Sigmoid colon (tissue), 7 donors: ENCODE measurements around the gene JMY. TPM values are rescaled to one million over a fixed set of nuclear protein-coding genes. Genes with fewer than 3 reads are reported as not detected.

Experiments used
- DNase-seq: peaks from one replicate; pipeline ENCODE4 v3.0.0-alpha.2; 2019
- H3K27ac ChIP-seq, 4 donors: fragments of 200-600 bp; sonication (generic); one replicate each; pipeline ENCODE4 v1.5.1; 2016 to 2019; ENCODE audit warnings: mild to moderate bottlenecking in 1 of 4
- H3K27me3 ChIP-seq, 3 donors: fragments of 200-600 bp; sonication (generic); one replicate each; pipeline ENCODE4 v1.5.1; 2019; ENCODE audit warnings: mild to moderate bottlenecking in 1 of 3
- H3K36me3 ChIP-seq, 4 donors: fragments of 200-600 bp; sonication (generic); one replicate each; pipeline ENCODE4 v1.5.1; 2016 to 2019
- H3K4me1 ChIP-seq, 4 donors: fragments of 200-600 bp; sonication (generic); one replicate each; pipeline ENCODE4 v1.5.1; 2017 to 2019
- H3K4me3 ChIP-seq, 4 donors: fragments of 200-600 bp; sonication (generic); one replicate each; pipeline ENCODE4 v1.5.1; 2017 to 2019; ENCODE audit warnings: mild to moderate bottlenecking in 2 of 4, moderate library complexity in 1 of 4
- H3K9me3 ChIP-seq, 4 donors: fragments of 200-600 bp in 3 of 4; sonication (generic) in 3 of 4; one replicate each; pipeline versions ENCODE4 v1.5.1 to v1.6.1; 2013 to 2019
- CTCF ChIP-seq, 4 experiments: fragments of 450-650 bp in 3 of 4; fragments of 200-600 bp in 1 of 4; IDR thresholded peaks; one replicate each; pipeline ENCODE4 v1.5.1; 2016 to 2019; ENCODE audit warnings: antibody characterized with exemption in 4 of 4, mild to moderate bottlenecking in 3 of 4, moderate library complexity in 2 of 4
- EP300 ChIP-seq, 4 donors: sonication (generic); formaldehyde crosslinking; IDR thresholded peaks; one replicate each; pipeline ENCODE4 v1.6.1; 2017; ENCODE audit warnings: antibody characterized with exemption in 4 of 4
- POLR2A ChIP-seq, 2 donors: fragments of 450-650 bp; IDR thresholded peaks; one replicate each; pipeline ENCODE4 v1.6.1; 2016; ENCODE audit warnings: antibody characterized with exemption in 2 of 2, mild to moderate bottlenecking in 2 of 2, moderate library complexity in 2 of 2
- POLR2AphosphoS5 ChIP-seq, 4 donors: sonication (generic); formaldehyde crosslinking; IDR thresholded peaks; one replicate each; pipeline ENCODE4 v1.6.1; 2017; ENCODE audit warnings: antibody characterized with exemption in 4 of 4
- WGBS, 2 donors: extraction: QIAGEN DNeasy Blood & Tissue Kit; methylation state at CpG; one replicate each; pipeline ENCODE4 v1.1.7; 2013; 5-methylcytosine and 5-hydroxymethylcytosine counted together
- intact Hi-C: fragments of 100-400 bp; cut with DNase I; formaldehyde crosslinking; loops from one replicate; pipeline ENCODE4 v1.15.1; 2023
- polyA plus RNA-seq, 3 donors: library from polyadenylated mRNA; stranded (reverse); fragments of 200-250 nt; gene quantifications; one replicate each; pipeline ENCODE4 v1.2.3, GENCODE V29; 2013
- small RNA-seq, 3 donors: library from RNA; depleted of rRNA; stranded (forward); fragments of <200 nt; gene quantifications; one replicate each; pipeline ENCODE3, GENCODE V24; 2016
- total RNA-seq, 4 donors: library from RNA; depleted of rRNA; stranded (reverse); fragments of >200 nt; gene quantifications; one replicate each; pipeline ENCODE4 v1.1.0, GENCODE V29; 2016
- donor health status: healthy with polysubstance abuse.
- donor health status: Bipolar disorder and iron deficiency.
- donor health status: healthy.

JMY gene
- total and polyA plus RNA-seq, 7 donors: 1.4 to 58.7 (median 33.2) TPM

GRCh38 chr5:79346420-79346824 lies 110.5 kb downstream of the JMY start:
- Histone ChIP-seq H3K27ac (no peak overlapping the region), H3K4me1 (no peaks in the 10 kb centered on the region), H3K36me3 (no peaks in the 10 kb centered on the region), H3K9me3 (no peaks in the 10 kb centered on the region), H3K27me3 (no peaks in the 10 kb centered on the region), H3K4me3 (no peak overlapping the region)
- DNase-seq: no peak
- intact Hi-C loops: no loop called here
- TF ChIP-seq POLR2AphosphoS5 (IDR thresholded peaks at IDR 0.05) (no peak), POLR2A (IDR thresholded peaks at IDR 0.05) (no peak), CTCF (IDR thresholded peaks at IDR 0.05) (no peak), EP300 (IDR thresholded peaks at IDR 0.05) (no peak)
- 86 to 90% methylated on average over 6 of the region's 6 CpGs for WGBS, 2 donors

- Histone ChIP-seq H3K9me3 (no peaks in the 10 kb centered on the region), H3K27me3 (no peaks in the 10 kb centered on the region), H3K4me3 (no peak overlapping the region), H3K4me1 (no peaks in the 10 kb centered on the region), H3K27ac (no peak overlapping the region), H3K36me3 (no peaks in the 10 kb centered on the region)
- intact Hi-C loops: no loop called here
- no peak for DNase-seq
- TF ChIP-seq POLR2A (IDR thresholded peaks at IDR 0.05): no peak
- TF ChIP-seq EP300 (IDR thresholded peaks at IDR 0.05): no peak
- no peak for TF ChIP-seq POLR2AphosphoS5 (IDR thresholded peaks at IDR 0.05)
- no peak for TF ChIP-seq CTCF (IDR thresholded peaks at IDR 0.05)
- 92 to 94% methylated on average over 10 of the region's 10 CpGs for WGBS, 2 donors
These were observed 113.1 kb downstream of the JMY start for GRCh38 chr5:79349047-79349446.

- Histone ChIP-seq H3K36me3 (no peaks in the 10 kb centered on the region), H3K27me3 (no peaks in the 10 kb centered on the region), H3K9me3 (no peaks in the 10 kb centered on the region), H3K27ac (no peak overlapping the region), H3K4me3 (no peak overlapping the region), H3K4me1 (no peaks in the 10 kb centered on the region)
- WGBS, 2 donors: 48 to 80% methylated on average over 2 of the region's 2 CpGs
- no peak for TF ChIP-seq POLR2A (IDR thresholded peaks at IDR 0.05)
- intact Hi-C loops: no loop called here
- DNase-seq: no peak
These were observed 114.0 kb downstream of the JMY start for GRCh38 chr5:79349881-79350280.

GRCh38 chr5:79357398-79357797 lies 121.5 kb downstream of the JMY start:
- no peak for TF ChIP-seq EP300 (IDR thresholded peaks at IDR 0.05)
- no peak for TF ChIP-seq POLR2AphosphoS5 (IDR thresholded peaks at IDR 0.05)
- no peak for TF ChIP-seq CTCF (IDR thresholded peaks at IDR 0.05)
- TF ChIP-seq POLR2A (IDR thresholded peaks at IDR 0.05): no peak
- DNase-seq: no peak
- Histone ChIP-seq H3K27me3 (no peaks in the 10 kb centered on the region), H3K27ac (no peak overlapping the region), H3K36me3 (no peaks in the 10 kb centered on the region), H3K4me3 (no peak overlapping the region), H3K9me3 (no peaks in the 10 kb centered on the region), H3K4me1 (peaks cover 0 to 3% (median 0%) of the 10 kb centered on the region in 4 donors)
- WGBS, 2 donors: 4 to 39% methylated on average over 1 of the region's 1 CpG
- intact Hi-C loops: no loop called here

Small RNA genes lying within 50 kb of the gene (small RNA-seq; reads per million reads assigned to genes)
- 0 reads per million in 3 donors for gene AC016559.1
- gene RF00425: 0 reads per million in 3 donors

Other genes starting within 250 kb of the JMY start
- 1 to 10 TPM; 1.8 to 5.3 (median 2.6) TPM for gene DMGDH, start 166.5 kb upstream of the JMY start, total RNA-seq
- under 1 TPM in 1 of 3 donors, not detected in 2; 0.41 TPM for gene DMGDH, start 166.5 kb upstream of the JMY start, polyA plus RNA-seq
- 10 to 100 TPM; 12.1 to 37.5 (median 26.0) TPM for gene BHMT2, start 166.4 kb upstream of the JMY start, total RNA-seq
- 1 to 10 TPM in 1 of 3 donors, under 1 TPM in 2; 0.86 to 3.0 (median 0.92) TPM for gene BHMT2, start 166.4 kb upstream of the JMY start, polyA plus RNA-seq
- gene BHMT, start 124.3 kb upstream of the JMY start, total RNA-seq: 1 to 10 TPM in 1 of 4 donors, under 1 TPM in 3; 0.33 to 6.6 (median 0.38) TPM
- under 1 TPM in 1 of 3 donors, not detected in 2; 0.04 TPM for gene BHMT, start 124.3 kb upstream of the JMY start, polyA plus RNA-seq